Caco-2 (cell line): ENCODE results near the gene FBXO2. TPM values are rescaled to one million over a fixed set of nuclear protein-coding genes. Genes with fewer than 3 reads are reported as not detected.

Experiments
- BruUV-seq: library from RNA; stranded (reverse); fragments of 400-500 nt; replicated peaks from 2 replicates; lab custom pipeline; 2021; lab: Mats Ljungman, UMichigan
- CTCF ChIA-PET: fragments of 300-600 bp; sonication (Branson Sonifier 250); formaldehyde crosslinking; loops from one replicate; lab custom pipeline; 2022; ENCODE audit warnings: antibody characterized with exemption; lab: Charles Lee
- POLR2A ChIA-PET: fragments of 300-600 bp; sonication (Branson Sonifier 250); formaldehyde crosslinking; loops from one replicate; lab custom pipeline; 2022; ENCODE audit warnings: antibody characterized with exemption; lab: Charles Lee
- DNase-seq, 2 experiments: peaks; one replicate each; pipeline versions ENCODE4 v3.0.0 to v3.0.0-alpha.2; 2020 to 2022
- H3K27me3 ChIP-seq: replicated peaks from 2 replicates; pipeline ENCODE4 v1.6.0; 2011; ENCODE audit warnings: low read length; ENCODE audit not compliant: control insufficient read depth, insufficient read depth
- H3K36me3 ChIP-seq: 2 replicates; pipeline ENCODE4 v1.5.1; 2011; ENCODE audit warnings: low read length; ENCODE audit not compliant: control insufficient read depth, insufficient read depth
- H3K4me1 ChIP-seq: fragments of 250-450 bp; sonication (Bioruptor Pico); 2 replicates; pipeline ENCODE4 v1.5.1; 2020; ENCODE audit warnings: mild to moderate bottlenecking
- H3K4me3 ChIP-seq: 2 replicates; pipeline ENCODE4 v1.5.1; 2011; ENCODE audit warnings: low read depth, mild to moderate bottlenecking, control low read depth, low read length
- H3K9me3 ChIP-seq: fragments of 250-450 bp; sonication (Bioruptor Pico); 2 replicates; pipeline ENCODE4 v1.5.1; 2020; ENCODE audit warnings: mild to moderate bottlenecking, moderate library complexity
- H3K27ac Mint-ChIP-seq: one replicate; pipeline ENCODE4 v1.8.0; 2022; ENCODE audit warnings: mixed read lengths; ENCODE audit not compliant: unreplicated experiment
- H3K27me3 Mint-ChIP-seq: one replicate; pipeline ENCODE4 v1.8.0; 2022; ENCODE audit warnings: mixed read lengths; ENCODE audit not compliant: insufficient read depth, unreplicated experiment
- H3K36me3 Mint-ChIP-seq: one replicate; pipeline ENCODE4 v1.8.0; 2022; ENCODE audit warnings: mild to moderate bottlenecking, mixed read lengths; ENCODE audit not compliant: insufficient read depth, unreplicated experiment
- H3K4me1 Mint-ChIP-seq: one replicate; pipeline ENCODE4 v1.8.0; 2022; ENCODE audit warnings: low read depth, mixed read lengths; ENCODE audit not compliant: unreplicated experiment
- H3K4me3 Mint-ChIP-seq: one replicate; pipeline ENCODE4 v1.8.0; 2022; ENCODE audit warnings: mild to moderate bottlenecking, moderate library complexity, mixed read lengths; ENCODE audit not compliant: unreplicated experiment
- H3K9me3 Mint-ChIP-seq: one replicate; pipeline ENCODE4 v1.8.0; 2022; ENCODE audit warnings: mixed read lengths; ENCODE audit not compliant: unreplicated experiment
- intact Hi-C: fragments of 100-400 bp; cut with micrococcal nuclease; formaldehyde crosslinking; loops from one replicate; pipeline ENCODE4 v1.10.0; 2022; ENCODE audit not compliant: unreplicated experiment
- total RNA-seq: library from RNA; stranded (reverse); gene quantifications from 2 replicates; pipeline ENCODE4 v1.2.3, GENCODE V29; 2022
- TF ChIP-seq, protein P1 (sequence below), 2 experiments: fragments of 200-600 bp in 1 of 2; IDR thresholded peaks; 1 replicate in 1 of 2; 2 replicates in 1 of 2; pipeline versions ENCODE4 v1.5.1 to v1.8.0; 2011 to 2022; ENCODE audit warnings: antibody characterized with exemption in 1 of 2, control low read depth in 1 of 2, inconsistent platforms in 1 of 2, low read depth in 1 of 2, low read length in 1 of 2, mild to moderate bottlenecking in 1 of 2, moderate library complexity in 1 of 2; ENCODE audit not compliant: insufficient read depth in 1 of 2, severe bottlenecking in 1 of 2, unreplicated experiment in 1 of 2

Gene FBXO2
- total RNA-seq, 1 experiment from 2014 or later: 78.5 TPM

DNA sequence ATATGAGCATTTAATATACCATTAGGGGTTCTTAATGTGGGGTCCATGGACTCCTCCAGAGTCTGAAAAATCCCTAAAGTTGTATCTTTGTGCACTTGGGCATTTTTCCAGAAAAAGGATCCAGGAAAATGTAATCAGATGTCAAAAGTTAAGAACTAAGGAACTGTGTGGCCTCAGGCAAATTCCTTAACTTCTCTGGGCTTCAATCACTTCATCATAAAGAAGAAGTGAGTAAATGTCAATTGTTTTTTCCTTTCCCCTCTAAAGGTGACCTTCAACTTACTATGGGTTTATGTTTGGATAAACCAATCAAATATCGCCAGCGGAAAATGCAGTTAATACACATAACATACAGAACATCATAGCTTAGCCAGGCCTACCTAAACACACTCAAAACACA, 24.2 kb upstream of the FBXO2 start:
- Mint-ChIP-seq H3K27ac (no peak overlapping the region), H3K27me3 (no peaks in the 10 kb centered on the region), H3K9me3 (no peaks in the 10 kb centered on the region), H3K4me1 (no peaks in the 10 kb centered on the region), H3K4me3 (no peak overlapping the region), H3K36me3 (peaks cover 22% of the 10 kb centered on the region)
- CTCF ChIA-PET: no interaction called here
- Histone ChIP-seq H3K4me1 (no peaks in the 10 kb centered on the region), H3K4me3 (no peak overlapping the region), H3K36me3 (peaks cover 1% of the 10 kb centered on the region; the same call in 1 of the 2 replicates), H3K9me3 (no peaks in the 10 kb centered on the region), H3K27me3 (peaks cover 1% of the 10 kb centered on the region; the same call in 1 of the 2 replicates)
- no TSS peak for BruUV-seq
- DNase-seq: no peak
- intact Hi-C loops: no loop called here
- POLR2A ChIA-PET: no interaction called here
- TF ChIP-seq, protein P1, sequence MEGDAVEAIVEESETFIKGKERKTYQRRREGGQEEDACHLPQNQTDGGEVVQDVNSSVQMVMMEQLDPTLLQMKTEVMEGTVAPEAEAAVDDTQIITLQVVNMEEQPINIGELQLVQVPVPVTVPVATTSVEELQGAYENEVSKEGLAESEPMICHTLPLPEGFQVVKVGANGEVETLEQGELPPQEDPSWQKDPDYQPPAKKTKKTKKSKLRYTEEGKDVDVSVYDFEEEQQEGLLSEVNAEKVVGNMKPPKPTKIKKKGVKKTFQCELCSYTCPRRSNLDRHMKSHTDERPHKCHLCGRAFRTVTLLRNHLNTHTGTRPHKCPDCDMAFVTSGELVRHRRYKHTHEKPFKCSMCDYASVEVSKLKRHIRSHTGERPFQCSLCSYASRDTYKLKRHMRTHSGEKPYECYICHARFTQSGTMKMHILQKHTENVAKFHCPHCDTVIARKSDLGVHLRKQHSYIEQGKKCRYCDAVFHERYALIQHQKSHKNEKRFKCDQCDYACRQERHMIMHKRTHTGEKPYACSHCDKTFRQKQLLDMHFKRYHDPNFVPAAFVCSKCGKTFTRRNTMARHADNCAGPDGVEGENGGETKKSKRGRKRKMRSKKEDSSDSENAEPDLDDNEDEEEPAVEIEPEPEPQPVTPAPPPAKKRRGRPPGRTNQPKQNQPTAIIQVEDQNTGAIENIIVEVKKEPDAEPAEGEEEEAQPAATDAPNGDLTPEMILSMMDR (IDR thresholded peaks at IDR 0.05; ENCODE audit: insufficient read depth in 1 of 2, low read depth in 1 of 2, low read length in 1 of 2, severe bottlenecking in 1 of 2, unreplicated experiment in 1 of 2): no peak

GRCh38 chr1:11676386-11677103, 22.3 kb upstream of the FBXO2 start:
- Mint-ChIP-seq H3K9me3 (no peaks in the 10 kb centered on the region), H3K36me3 (peaks cover 19% of the 10 kb centered on the region), H3K27ac (no peak overlapping the region), H3K4me3 (no peak overlapping the region), H3K27me3 (no peaks in the 10 kb centered on the region), H3K4me1 (no peaks in the 10 kb centered on the region)
- no TSS peak for BruUV-seq
- intact Hi-C loops: no loop called here
- H3K36me3 ChIP-seq: peaks cover 1% of the 10 kb centered on the region; the same call in 1 of the 2 replicates
- no peaks in the 10 kb centered on the region for H3K9me3 ChIP-seq
- CTCF ChIA-PET: interaction anchor here (0.6 kb wide), 1 partner anchor 638 kb away, joined by 5 read pairs; no protein-coding TSS in a partner anchor
- POLR2A ChIA-PET: no interaction called here
- H3K4me1 ChIP-seq: peaks cover 10% of the 10 kb centered on the region
- DNase-seq: no peak
- no peaks in the 10 kb centered on the region for H3K27me3 ChIP-seq
- TF ChIP-seq, protein P1 (IDR thresholded peaks at IDR 0.05; ENCODE audit: insufficient read depth in 1 of 2, low read depth in 1 of 2, low read length in 1 of 2, severe bottlenecking in 1 of 2, unreplicated experiment in 1 of 2): no peak
- H3K4me3 ChIP-seq: no peak overlapping the region

GRCh38 chr1:11675325-11675724, 21.1 kb upstream of the FBXO2 start:
- Histone ChIP-seq H3K4me3 (no peak overlapping the region), H3K27me3 (no peaks in the 10 kb centered on the region), H3K36me3 (peaks cover 1% of the 10 kb centered on the region; the same call in 1 of the 2 replicates), H3K9me3 (no peaks in the 10 kb centered on the region), H3K4me1 (peaks cover 18% of the 10 kb centered on the region)
- Mint-ChIP-seq H3K36me3 (peaks cover 15% of the 10 kb centered on the region), H3K9me3 (no peaks in the 10 kb centered on the region), H3K27ac (no peak overlapping the region), H3K4me1 (no peaks in the 10 kb centered on the region), H3K4me3 (no peak overlapping the region), H3K27me3 (no peaks in the 10 kb centered on the region)
- TF ChIP-seq, protein P1 (IDR thresholded peaks at IDR 0.05; ENCODE audit: insufficient read depth in 1 of 2, low read depth in 1 of 2, low read length in 1 of 2, severe bottlenecking in 1 of 2, unreplicated experiment in 1 of 2): no peak
- POLR2A ChIA-PET: no interaction called here
- DNase-seq: no peak
- intact Hi-C loops: no loop called here
- CTCF ChIA-PET: interaction anchor here (0.6 kb wide), 1 partner anchor 10 kb away, joined by 5 read pairs; no protein-coding TSS in a partner anchor
- no TSS peak for BruUV-seq
